Activated CD4-positive, alpha-beta T cell treated with anti-CD3 and anti-CD28 coated beads for 1 hour (primary cell): ENCODE measurements around the gene ARL14EP.
A peak's percentile ranks its signal among the peaks of the same experiment; 100 is the strongest.

ENCODE experiments used
- DNase-seq: peaks from one replicate; pipeline ENCODE4 v3.0.0-alpha.2; 2020

ARL14EP gene

DNA sequence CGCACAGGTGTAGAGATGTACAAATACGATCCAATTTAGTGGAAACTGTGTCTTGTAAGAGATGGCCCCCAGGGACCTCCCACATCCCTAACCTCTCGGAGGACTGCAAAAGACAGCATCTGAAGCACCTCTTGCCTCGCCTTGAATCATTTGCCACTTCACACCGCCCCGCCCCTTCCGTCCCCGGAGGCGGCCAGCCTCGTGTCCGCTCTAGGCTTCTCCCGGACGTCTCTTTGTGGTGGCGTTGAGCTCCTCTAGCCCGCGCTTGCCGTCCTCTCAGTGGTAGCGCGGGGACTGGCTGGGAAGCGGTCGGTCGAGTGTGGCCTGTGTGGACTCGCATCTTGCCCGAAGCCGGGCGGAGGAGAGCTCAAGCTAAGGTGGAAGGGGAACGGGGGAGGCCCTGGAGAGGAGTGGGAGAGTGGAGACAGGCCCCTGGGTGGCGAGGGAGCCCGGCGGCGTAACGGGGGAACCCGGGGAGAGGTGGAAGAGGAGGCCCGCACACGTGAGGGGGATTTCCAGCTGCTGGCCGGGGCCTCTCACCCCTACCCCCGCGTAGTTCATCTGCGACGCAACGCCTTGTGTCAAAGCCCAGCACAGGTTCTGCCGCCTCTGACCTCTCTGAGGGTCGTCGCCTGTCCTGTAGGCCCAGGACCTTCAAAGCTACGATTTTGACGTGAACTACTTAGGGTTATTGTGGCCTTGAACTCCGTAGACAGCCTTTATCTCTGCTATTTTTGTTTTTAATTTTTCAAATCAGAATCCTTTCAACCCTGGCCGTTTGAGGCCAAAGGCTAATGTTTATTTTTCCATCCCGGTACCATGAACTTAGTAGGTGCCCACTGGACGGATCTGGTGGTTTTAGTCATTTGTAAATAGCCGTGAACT lies at the start of gene ARL14EP:
Gene ARL14EP (plus strand): TSS at position 279 of the 885 bp plus-strand sequence. CDS start 7,845 bp downstream, outside the sequence.
- DNase-seq = peak; percentile 81

DNA sequence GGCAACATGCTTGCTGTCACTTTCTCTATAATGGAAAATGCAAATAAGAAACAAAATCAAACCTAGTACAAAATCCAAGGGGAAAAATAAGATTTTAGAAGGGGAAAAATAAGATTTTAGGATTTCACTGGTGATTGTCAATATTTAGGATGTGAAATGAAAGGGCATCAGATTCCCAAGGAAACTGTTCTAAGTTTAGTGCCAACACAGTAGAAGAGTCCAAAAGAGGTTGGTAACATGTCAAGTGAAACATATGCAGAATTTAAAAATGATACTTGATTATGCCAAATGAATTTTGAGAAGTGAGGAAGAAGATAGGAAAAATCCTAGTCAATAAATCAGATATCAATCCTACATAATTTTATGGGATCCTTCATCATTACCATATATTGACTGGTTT lies 45.7 kb upstream of the ARL14EP start:
- DNase-seq = no peak

DNA sequence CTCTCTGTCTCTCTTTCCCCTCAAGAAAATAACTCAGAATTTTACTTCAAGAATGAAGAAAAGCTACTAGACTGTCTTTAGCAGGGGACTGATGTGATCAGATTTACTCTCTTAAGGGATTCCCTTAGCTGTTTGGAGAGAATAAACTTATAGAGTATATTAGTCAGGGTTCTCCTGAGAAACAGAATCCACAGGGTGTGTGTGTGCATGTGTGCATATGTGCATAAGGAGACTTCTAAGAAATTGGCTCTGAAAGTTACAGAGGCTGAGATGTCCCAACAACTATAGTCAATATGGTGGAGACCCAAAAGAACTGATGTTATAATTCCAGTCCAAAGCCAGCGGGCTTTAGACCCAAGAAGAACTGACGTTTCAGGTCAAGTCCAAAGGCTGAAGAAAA lies 43.1 kb upstream of the ARL14EP start:
- no peak for DNase-seq

DNA sequence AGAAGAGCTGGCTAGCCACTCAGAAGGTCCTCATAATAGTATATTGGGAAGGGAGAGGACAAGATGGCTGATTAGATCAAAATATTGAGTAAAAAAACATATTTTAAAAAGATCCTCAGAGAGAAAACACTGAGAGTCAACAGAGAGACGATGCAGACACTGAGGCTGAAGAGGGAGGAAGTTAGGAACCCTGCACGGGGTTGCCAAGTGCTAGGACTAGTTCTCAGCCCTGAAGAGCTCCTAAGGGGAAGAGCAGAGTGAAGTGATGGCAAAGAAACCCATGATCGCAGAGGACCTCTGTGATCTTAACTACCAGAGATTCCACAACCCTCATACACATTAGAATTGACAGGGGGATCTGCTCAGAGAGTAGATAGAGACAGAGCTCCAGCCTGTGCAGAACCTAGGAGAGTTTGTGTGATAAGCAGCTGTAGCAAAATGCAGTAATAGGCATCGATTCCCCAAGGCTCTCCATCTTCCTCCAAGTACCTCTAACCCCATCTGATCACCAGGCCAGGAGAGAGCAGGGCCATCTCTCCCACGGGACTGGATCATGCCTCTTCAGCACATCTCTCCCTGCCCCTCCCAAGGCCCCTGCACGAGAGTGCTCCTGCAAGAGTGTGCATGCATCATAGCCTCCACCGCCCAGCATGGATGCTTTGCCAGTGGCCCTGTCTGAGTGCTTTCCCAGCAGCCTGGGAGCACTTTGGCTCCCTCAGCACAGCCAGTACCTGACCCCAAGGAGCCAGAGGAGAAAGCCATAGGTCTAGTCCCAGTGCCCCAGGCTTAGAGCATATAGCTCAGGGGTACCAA lies 41.2 kb upstream of the ARL14EP start:
- no peak for DNase-seq

DNA sequence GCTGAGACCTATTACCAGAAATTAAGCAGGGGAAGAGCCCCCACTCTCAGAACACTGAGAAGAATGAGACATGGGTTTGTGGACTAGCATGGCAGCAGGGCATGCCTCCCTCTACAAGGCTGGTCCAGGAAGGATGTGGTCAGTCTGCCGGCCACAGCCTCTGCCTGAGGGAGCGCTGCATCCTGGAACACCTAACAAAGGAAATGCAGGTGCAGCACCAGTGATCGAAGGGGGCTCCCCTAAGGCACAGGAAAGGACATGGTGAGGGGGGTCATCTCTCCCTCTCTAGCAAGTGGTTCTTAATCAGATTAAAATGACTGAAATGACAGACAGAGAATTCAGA lies 40.6 kb upstream of the ARL14EP start:
- no peak for DNase-seq

DNA sequence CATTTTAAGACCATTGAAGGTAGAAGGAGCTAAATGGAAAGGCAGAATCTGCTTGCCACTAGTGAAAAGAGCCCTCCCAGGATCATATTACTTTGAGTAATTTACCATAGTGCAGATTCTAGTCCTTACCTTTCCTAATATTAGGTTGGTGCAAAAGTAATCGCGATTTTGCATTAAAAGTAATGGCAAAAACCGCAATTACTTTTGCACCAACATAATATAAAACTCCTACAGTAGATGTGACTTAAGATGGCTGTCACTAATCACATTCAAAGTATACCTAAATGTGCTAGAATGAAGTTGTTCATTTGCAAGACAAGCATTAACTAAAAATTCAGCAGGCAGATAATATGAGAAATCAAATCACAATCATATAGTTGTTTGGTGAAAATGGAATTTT lies 38.1 kb upstream of the ARL14EP start:
- no peak for DNase-seq

DNA sequence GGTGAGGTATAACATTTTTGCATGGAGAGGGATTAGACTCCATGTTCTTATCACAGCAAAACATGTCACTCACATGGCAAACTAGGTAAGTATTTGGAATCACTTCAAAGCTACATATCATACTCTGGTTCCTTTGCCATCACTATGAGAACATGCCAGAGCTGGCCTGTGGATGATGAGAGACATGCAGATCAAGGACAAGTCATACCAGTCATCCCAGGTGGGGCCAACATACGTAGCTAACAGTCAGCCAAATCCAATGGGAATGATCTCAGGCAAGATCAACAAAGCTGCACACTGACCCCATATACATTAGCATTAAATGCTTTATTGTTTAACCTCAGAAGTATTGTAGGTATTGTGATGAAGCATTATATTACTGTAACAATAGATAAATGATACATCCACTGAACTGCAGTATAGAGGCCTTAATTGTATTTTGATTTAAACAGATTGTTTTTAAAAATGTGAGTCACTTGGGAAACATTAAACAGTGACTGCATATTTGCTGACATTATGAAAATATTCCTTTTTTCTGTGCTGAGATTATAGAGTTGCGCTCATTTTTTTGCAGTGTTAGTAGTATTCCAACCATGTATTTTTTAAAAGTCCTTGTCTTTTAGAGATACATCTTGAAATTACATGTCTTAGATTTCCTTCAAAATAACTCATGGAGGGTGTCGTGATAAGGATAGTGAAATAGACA lies 37.3 kb upstream of the ARL14EP start:
- DNase-seq = no peak

DNA sequence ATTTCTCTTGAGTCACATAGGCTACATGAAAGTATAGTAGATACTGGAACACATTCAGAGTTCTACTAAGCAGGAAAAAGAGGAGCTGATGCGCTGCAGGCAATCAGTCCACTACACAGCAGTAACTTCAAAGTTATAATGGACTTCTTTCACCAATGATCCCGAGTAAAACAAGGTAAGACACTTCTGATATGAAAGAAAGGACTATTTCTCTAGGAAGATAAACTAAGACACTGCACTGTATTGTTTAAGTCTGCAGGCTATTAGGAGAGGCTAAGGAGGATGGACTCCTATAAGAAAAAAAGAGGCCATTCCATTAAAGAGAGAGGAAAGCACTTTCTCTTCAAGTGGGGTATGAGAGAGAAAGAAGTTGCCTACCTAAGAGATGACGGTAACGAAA lies 31.6 kb upstream of the ARL14EP start:
- DNase-seq = no peak

DNA sequence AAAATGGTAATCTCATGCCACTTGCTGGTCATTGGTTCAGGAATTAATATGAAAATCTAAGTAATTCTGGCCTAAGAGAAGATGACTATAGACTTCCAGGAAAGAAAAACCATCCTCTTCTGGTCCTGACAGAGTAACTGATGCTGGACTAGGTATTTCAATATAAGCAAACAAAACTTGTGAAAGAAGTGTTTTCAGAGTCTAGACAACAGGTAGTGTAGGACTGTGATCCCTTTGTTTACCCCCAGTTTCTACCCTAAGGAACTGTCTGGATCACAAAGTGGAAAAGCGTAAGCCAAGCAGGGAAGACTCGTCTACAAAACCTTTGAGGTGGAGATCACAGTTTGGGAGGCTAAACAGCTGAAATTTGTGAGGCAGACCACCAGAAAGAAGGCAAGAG lies 30.4 kb upstream of the ARL14EP start:
- DNase-seq = no peak

DNA sequence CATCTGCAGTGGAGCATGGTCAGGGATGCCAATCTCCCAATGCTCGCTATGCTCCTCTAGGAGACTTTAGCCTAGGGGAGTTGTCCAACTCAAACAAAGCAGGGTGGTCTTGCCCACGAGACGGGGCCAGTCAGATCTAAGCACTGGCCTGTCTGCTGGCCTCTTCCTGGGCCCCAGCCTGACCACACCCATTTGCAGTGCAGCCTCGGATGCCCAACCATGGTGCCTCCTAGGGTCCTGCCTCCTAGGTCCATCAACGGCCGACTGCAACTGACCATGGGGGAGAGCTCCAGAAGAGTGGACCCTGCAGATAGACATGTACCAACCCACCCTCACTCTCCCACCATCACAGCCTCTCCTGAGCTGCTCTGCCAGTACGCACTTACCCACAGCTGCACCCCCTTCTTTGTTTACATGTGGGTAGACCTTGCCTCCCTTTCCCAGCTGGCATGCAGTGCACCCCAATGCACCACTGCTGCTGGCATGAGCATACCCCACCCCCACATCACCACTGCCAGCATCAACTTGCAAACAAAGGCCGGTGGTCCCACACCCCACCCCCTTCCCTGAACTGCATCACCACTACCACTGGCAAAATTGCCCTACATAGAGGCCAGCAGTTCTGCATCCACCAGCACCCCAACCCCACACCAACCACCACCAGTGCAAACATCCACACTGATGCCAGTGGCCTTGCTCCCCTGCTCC lies 27.6 kb upstream of the ARL14EP start:
- DNase-seq = no peak

DNA sequence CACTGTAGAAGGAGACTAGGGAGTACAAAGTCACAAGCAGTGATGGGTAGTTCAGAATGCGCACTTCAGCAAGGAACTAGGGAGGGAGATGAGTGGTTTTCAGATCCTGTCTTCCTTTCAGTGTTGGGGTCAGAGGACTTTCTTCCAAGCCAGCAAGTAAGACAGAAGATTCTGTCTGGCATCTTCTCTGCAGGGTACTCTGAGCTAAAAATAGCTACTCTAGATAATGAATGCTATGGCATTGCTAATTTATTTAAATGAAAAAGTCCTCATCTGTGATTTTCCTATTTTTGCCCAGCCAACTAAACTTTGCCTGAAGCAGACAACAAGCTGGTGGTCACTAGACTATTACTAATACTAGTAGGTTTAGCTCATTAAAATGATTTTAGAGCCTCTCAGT lies 18.3 kb upstream of the ARL14EP start:
- DNase-seq = no peak

DNA sequence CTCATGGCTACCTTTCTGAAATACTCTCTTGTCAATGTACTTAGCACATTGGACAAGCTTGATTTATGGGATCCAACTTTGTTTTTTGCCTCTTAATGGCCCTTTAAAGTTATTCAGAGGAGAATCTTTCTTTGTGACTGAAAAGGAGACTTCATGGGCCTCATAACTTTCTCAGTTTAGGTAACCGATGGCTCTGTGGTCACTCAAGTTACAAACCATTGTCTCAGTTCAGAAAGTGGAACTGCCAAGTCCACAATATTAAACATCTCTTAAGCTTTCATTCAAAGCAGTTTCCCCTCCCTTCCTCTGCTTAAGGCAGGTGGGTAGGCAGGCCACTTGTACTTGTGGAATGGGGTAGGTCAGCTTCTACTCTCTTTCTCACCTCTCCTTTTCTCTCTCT lies 12.3 kb upstream of the ARL14EP start:
- no peak for DNase-seq

DNA sequence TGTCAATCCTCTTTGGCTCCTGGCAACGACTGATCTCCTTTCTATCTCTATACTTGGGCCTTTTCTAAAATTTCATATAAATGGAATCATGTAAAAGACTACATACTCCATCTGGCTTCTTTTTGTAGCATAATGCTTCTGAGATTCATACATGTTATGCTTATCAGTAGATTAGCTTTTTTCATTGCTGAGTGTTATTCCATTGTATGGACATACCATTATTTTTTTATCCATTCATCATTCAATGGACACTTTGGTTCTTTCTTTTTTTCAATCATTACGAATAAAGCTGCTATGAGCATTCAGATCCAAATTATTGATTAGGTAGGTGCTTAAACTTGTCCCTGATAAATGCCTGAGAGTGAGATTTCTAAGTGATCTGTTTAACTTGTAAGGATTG lies 11.7 kb upstream of the ARL14EP start:
- DNase-seq = no peak

DNA sequence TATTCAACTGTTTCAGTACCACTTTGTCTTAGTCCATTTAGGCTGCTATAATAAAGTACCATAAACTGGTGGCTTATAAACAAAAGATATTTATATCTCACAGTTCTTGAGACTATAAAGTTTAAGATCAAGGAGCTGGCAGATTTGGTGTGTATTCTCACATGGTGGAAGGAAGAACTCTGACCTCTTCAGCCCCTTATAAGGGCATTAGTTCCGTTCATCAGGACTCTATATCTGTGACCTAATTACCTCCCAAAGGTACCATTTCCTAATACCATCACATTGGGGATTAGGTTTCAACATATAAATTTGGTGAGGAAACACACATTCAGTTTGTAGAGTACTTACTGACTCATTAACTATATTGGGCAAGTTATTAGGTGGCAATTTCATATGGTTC lies 10.7 kb upstream of the ARL14EP start:
- DNase-seq = no peak

DNA sequence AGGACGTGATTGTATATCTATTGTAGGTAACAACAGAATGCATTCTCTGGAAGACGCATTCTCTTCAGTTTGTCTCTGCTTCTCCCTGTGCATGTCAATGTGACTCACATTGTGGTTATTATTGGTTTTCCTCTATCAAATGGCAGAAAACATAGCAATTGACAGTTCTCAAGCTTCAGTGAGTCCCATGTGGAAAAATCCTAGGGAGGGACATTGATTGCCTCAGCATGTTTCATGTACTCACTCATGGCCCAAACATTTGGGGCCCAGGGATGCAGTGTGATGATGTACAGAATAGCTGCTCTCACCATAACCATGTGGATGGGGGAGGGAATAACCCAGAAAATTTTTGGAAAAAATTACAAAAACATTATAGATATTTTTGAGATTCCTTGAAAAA lies 9.3 kb upstream of the ARL14EP start:
- no peak for DNase-seq

DNA sequence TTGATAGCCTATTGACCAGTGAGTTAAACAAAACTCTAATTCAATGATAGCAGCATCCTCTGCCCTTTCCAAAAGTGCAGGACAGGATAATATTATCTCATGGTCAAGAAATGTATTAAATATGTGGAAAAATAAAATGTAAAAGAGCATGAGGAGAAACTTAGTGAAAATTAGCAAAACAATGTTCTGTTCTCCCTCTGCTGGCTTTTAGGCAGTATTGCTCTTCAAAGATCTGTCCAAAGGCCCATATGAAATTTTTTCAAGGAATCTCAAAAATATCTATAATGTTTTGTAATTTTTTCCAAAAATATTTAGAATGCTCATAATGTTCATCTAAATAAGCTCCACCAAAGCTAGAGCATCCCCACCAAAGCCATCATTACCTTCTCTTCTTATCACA lies 8.3 kb upstream of the ARL14EP start:
- no peak for DNase-seq

DNA sequence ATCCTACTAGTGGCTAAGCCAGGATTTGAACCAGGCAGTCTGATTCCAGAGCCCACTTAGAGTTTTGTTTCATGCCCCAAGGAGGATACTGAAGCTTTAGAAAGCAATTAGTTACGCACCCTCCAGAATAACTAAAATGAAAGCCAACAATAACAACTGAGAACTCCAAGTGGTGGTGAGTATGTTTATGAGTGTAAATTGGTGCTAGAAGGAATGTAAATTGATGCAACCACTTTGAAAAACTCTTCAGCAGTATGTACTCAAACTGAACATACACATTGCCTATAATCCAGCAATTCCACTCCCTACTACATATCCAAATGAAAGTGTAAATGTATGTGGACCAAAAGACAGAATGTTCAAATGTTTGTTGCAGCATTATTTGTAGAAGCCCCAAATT lies 6.7 kb upstream of the ARL14EP start:
- no peak for DNase-seq

DNA sequence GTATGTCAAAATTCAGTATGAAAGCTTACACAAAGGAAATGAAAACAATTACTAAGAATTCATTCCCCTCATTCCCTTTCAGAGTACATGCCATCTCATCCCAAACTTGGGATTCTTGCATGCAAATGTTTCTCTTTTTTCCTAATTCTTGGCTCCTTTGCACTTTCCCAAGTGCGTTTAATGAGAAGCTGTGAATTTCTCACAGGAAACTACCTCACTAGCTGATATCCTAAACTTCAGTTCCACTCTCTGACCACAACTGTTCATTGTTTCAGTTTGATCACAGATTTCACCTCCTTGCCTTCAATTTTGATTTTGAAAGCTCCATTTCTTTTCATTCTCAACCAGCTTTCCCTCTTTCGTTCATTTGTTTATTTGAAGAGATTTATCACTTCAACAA lies 5.9 kb upstream of the ARL14EP start:
- DNase-seq = no peak

DNA sequence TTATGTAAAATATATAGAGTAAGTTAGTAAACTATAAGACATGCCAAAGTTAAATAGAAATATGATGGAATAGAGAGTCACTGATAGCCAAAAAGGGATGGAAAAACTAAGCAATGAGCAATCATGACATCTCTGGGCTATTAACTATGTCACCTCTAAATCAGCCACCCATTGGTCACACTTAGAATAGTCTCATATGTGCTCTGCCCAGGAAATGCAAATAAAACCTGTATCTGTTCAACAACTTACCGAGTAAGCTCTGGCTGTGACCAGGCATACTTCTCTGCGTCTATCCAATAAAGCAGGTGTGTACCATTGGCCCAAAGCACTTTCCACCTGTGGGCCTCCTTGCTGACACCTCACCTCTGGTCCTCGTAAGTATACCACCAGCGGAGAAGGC lies 1.6 kb upstream of the ARL14EP start:
- no peak for DNase-seq

DNA sequence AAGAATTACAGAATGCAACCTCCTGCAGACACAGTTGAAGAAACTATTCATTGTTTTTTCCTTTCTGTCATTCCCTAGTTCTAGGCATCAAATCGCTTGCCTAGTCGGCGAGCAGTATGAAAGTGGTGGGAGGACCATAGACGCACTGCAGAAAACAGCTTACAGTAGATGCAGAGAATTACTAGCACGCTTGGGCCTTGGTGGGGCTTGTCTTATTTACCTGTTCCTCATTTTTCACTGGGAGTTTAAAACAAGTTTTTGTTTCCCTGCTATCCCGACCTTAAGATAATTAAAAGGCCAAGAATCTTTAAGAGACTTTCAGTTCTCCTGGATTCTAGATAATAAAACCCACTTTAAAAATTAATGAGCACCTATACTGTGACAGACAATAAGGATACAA lies 713 bp upstream of the ARL14EP start:
- DNase-seq = no peak

DNA sequence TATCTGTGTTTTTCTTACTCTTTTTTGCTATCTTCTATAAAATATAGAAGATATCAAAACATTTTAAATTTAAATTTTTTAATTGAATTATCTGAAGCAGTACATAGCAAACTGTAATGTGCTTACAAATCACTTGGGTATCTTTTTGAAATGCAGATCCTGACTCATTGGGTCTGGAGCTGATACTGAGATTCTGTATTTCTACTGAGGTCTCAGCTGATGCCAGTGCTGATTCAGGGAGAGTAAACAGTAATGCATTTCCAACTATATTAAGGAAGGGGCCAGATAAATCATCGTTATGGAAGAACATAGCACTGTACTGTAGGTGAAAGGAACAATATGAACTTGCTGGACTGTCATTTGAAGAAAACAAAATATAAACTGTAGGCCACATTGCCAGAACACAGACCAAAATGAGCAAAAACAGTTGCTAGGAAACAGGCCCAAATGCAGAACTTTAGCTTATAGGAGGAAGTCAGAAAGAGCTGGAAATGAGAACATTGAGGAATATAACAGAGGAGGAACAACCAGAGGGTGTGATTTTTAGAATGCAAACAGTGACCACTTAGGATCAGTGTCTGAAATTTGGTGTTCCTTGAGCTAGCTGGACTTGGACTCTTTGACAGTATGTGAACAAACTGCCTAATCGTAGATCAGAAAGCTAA lies 3.3 kb downstream of the ARL14EP start:
- no peak for DNase-seq

DNA sequence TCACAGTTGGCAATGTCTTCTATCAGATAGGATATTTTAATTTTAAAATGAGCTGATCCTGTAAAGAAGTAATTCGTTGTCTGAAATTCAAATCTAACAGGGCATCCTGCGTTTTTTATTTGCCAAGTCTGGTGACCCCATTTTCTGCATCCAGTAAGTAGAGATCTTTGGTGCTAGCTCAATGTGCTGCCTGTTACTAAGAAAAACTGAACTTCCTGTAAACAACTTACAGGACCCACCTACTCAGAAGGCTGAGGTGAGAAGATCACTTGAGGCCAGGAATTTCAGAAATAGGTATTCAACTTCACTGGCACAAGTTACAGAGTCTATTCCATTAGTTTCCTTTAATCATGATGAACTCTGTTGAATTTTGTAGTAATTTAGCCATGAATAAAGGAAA lies 4.0 kb downstream of the ARL14EP start:
- DNase-seq = no peak

DNA sequence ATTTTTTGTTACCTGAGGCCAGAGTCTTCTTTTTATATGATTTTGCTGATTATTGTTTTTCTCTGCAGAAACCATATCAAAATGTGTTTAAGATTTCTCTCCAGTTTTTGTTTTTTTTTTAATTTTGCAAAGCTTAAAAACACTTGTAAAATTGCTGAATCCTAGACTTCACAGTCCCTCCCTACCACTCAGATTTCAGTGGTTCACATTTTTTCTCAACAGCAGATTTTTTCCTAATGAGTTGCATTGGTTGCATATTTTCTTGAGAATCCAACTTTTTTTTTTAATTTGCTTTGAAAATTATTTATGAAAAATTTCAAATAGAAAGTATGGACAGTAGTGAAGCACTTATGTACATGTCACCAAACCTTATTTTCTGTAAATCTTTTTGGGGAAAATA lies 5.8 kb downstream of the ARL14EP start:
- DNase-seq = no peak
